Measurements from ENCODE around the gene CNEP1R1. TPM values are rescaled to one million over a fixed set of nuclear protein-coding genes. Genes with fewer than 3 reads are reported as not detected.

The CNEP1R1 gene
- total RNA-seq, 1 experiment from 2014 or later, result 22.5 TPM

Other genes starting within 250 kb of the CNEP1R1 start
- gene ZNF423, start 169.1 kb upstream of the CNEP1R1 start, total RNA-seq (2014; rRNA removed; shearing (Covaris generic)), result 0.07 TPM in 1 of 2 replicates, not detected in the other
- 16.8 and 22.1 TPM in 2 replicates for gene HEATR3, start 40.7 kb downstream of the CNEP1R1 start, total RNA-seq (2014; rRNA removed; shearing (Covaris generic))
- 5.8 and 9.2 TPM in 2 replicates for gene TENT4B, start 128.1 kb downstream of the CNEP1R1 start, total RNA-seq (2014; rRNA removed; shearing (Covaris generic))
- gene ADCY7, start 241.3 kb downstream of the CNEP1R1 start, total RNA-seq (2014; rRNA removed; shearing (Covaris generic)), result 0.31 and 1.7 TPM in 2 replicates